ENCODE measurements around the gene CDH4. TPM values are rescaled to one million over a fixed set of nuclear protein-coding genes. Genes with fewer than 3 reads are reported as not detected.

Gene CDH4
- total RNA-seq, 1 donor from 2014 or later = 2.9 TPM

DNA sequence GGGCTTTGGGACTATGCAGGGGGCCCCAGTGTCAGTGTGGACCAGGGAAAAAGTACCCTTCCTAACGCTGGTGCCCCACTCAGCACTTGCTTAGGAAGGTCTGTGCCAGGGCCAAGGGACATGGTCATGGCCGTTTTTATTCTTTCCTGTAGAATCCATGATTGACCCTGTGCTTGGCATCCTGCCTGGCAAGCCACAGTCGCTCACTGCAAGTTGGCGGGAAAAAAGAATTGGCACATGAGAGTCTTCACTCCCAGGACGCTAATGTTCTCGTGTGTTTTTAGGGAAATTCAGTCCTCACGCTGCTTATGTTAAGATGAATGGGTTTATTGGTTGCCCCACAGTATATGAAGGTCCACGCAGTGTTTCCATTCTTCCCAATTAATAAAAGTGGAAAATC lies 253.4 kb downstream of the CDH4 start:
- Histone ChIP-seq H3K4me3 (no peak overlapping the region), H3K9ac (no peak overlapping the region), H3F3A (ENCODE audit: low read depth) (no peaks in the 10 kb centered on the region), H3K27ac (no peak overlapping the region), H3K4me1 (peaks cover 7% of the 10 kb centered on the region), H3K9me3 (ENCODE audit: low read depth) (no peaks in the 10 kb centered on the region), H3K36me3 (no peaks in the 10 kb centered on the region), H3K4me2 (no peak overlapping the region), H3K79me2 (ENCODE audit: low read depth) (no peaks in the 10 kb centered on the region), H4K20me1 (ENCODE audit: low read depth) (no peaks in the 10 kb centered on the region), H3K27me3 (no peaks in the 10 kb centered on the region), H2AFZ (replicated peaks) (no peak overlapping the region)
- Mint-ChIP-seq H3K27me3 (ENCODE audit: insufficient read depth, low read depth) (no peaks in the 10 kb centered on the region), H3K27ac (no peak overlapping the region), H3K9me3 (no peaks in the 10 kb centered on the region), H3K4me3 (no peak overlapping the region), H3K4me1 (peaks cover 35% of the 10 kb centered on the region), H3K36me3 (peaks cover 2% of the 10 kb centered on the region)
- no peak for TF ChIP-seq EZH2phosphoT487 (IDR thresholded peaks at IDR 0.05)
- no peak for TF ChIP-seq EZH2 (IDR thresholded peaks at IDR 0.05)
- TF ChIP-seq CTCF (IDR thresholded peaks at IDR 0.05) = no peak
- no peak for DNase-seq (ENCODE audit: low spot score)

- Mint-ChIP-seq H3K27ac (peak overlapping the region; percentile 54), H3K4me3 (no peak overlapping the region), H3K9me3 (no peaks in the 10 kb centered on the region), H3K27me3 (ENCODE audit: insufficient read depth, low read depth) (peaks cover 2% of the 10 kb centered on the region), H3K4me1 (peaks cover 37% of the 10 kb centered on the region), H3K36me3 (peaks cover 2% of the 10 kb centered on the region)
- Histone ChIP-seq H3K4me2 (no peak overlapping the region), H3F3A (ENCODE audit: low read depth) (no peaks in the 10 kb centered on the region), H4K20me1 (ENCODE audit: low read depth) (no peaks in the 10 kb centered on the region), H2AFZ (replicated peaks) (no peak overlapping the region), H3K27me3 (no peaks in the 10 kb centered on the region), H3K79me2 (ENCODE audit: low read depth) (no peaks in the 10 kb centered on the region), H3K36me3 (no peaks in the 10 kb centered on the region), H3K9ac (no peak overlapping the region), H3K4me3 (no peak overlapping the region), H3K27ac (no peak overlapping the region), H3K4me1 (peaks cover 7% of the 10 kb centered on the region), H3K9me3 (ENCODE audit: low read depth) (no peaks in the 10 kb centered on the region)
- TF ChIP-seq EZH2phosphoT487 (IDR thresholded peaks at IDR 0.05) (no peak), CTCF (IDR thresholded peaks at IDR 0.05) (no peak)
- DNase-seq (ENCODE audit: low spot score) = no peak
These were observed 255.7 kb downstream of the CDH4 start for GRCh38 chr20:61507778-61508177.

DNA sequence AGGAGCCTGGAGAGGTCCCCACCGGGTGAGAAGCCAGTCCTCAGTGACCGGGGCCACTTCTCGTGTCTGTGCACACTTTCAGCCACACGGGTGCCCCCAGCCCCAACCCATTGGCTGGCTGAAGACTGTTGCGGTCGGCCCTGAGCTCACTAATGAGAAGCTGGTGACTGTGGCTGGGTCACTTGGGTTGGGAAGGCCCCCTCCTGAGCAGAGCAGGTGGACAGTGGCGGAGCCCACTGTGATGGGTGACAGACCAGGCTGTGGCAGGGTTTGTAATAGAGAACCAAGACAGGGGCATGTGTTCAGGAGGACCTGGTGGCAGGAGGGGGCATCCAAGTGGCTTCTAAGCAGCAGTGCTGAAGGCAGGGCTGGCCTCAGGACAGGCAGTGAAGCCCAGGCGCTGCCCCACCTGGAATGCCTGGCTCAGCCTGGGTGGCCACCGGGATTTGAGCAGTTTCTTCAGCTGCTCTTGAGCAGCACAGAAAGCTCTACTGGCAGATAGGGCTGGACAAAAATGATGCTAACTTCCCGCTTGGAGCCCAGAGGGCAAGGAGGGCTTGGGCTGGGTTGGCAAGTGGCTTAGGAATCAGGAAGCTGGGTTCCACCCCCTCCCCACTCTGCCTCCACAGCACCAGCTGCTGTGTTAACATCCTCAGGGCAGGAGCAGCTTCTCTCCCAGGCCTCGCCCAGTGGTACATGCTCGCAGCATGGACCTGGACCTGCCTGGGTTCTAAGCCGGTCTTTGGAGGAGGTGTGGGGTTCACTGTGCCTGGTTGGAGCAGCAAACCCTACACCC lies 256.4 kb downstream of the CDH4 start:
- no peaks in the 10 kb centered on the region for H3K36me3 Mint-ChIP-seq

More for the DNA sequence above, 256.4 kb downstream of the CDH4 start:
- Histone ChIP-seq H3K27me3 (no peaks in the 10 kb centered on the region), H3K4me3 (no peak overlapping the region), H3F3A (ENCODE audit: low read depth) (no peaks in the 10 kb centered on the region), H3K9me3 (ENCODE audit: low read depth) (no peaks in the 10 kb centered on the region), H3K4me1 (peaks cover 7% of the 10 kb centered on the region), H3K36me3 (no peaks in the 10 kb centered on the region), H3K79me2 (ENCODE audit: low read depth) (no peaks in the 10 kb centered on the region), H2AFZ (replicated peaks) (no peak overlapping the region), H3K27ac (no peak overlapping the region), H3K9ac (no peak overlapping the region), H3K4me2 (no peak overlapping the region), H4K20me1 (ENCODE audit: low read depth) (no peaks in the 10 kb centered on the region)
- Mint-ChIP-seq H3K27ac (no peak overlapping the region), H3K9me3 (no peaks in the 10 kb centered on the region), H3K4me3 (no peak overlapping the region), H3K4me1 (peaks cover 40% of the 10 kb centered on the region), H3K27me3 (ENCODE audit: insufficient read depth, low read depth) (peaks cover 3% of the 10 kb centered on the region)
- no peak for DNase-seq (ENCODE audit: low spot score)
- TF ChIP-seq EZH2 (IDR thresholded peaks at IDR 0.05) (no peak), CTCF (IDR thresholded peaks at IDR 0.05) (no peak), EZH2phosphoT487 (IDR thresholded peaks at IDR 0.05) (no peak)

Measured in neural progenitor cell (in vitro differentiated cells).